HG03432 (cell line): ENCODE measurements around the gene XYLT2.
A peak's percentile ranks its signal among the peaks of the same experiment; 100 is the strongest.

Source experiments
- ATAC-seq: cut with Tn5 transposase; IDR thresholded peaks from one replicate; pipeline ENCODE4 v1.9.1; 2021; ENCODE audit warnings: mild to moderate bottlenecking, moderate library complexity; ENCODE audit not compliant: unreplicated experiment

XYLT2 gene

DNA sequence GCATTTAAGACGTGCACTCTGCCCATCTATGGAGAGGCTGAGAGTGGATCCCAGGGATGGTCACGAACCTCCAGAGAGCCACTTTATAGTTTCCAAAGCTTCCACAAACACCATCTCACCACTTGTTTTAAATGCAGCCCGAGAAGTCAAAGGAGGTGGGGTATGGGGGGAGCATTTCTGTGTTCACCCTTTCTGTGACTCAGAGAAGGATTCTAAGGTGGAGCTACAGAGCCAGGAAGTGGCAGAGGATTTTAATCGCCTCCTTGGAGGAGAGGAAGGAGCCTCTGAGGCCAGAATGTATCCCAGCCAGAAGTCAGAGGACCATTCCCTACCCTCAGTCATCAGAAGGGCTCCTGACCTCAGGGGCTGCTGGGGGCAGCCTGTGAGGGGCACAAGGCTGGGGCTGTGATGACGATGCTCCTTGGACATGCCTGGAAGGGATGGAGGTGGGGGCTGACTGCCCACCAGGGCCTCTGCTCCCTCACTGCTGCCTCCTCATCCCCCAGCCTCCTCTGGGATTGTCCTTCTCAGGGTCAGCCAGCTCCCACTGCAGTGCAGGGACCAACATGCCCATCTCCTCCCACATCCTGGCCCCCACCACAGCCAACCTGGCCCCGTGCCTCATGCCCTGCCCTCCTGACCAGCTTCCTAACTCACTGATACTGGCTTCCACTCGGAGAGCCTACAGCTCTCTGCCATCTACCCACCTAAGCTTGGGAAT is 2.8 kb downstream of the XYLT2 start:
- no peak for ATAC-seq

- ATAC-seq: no peak
Observed at GRCh38 chr17:50349243-50349600, 3.3 kb downstream of the XYLT2 start.

- ATAC-seq: no peak
Observed at GRCh38 chr17:50350733-50351132, 4.8 kb downstream of the XYLT2 start.

- ATAC-seq: no peak
Observed at GRCh38 chr17:50352072-50352692, 6.3 kb downstream of the XYLT2 start.

DNA sequence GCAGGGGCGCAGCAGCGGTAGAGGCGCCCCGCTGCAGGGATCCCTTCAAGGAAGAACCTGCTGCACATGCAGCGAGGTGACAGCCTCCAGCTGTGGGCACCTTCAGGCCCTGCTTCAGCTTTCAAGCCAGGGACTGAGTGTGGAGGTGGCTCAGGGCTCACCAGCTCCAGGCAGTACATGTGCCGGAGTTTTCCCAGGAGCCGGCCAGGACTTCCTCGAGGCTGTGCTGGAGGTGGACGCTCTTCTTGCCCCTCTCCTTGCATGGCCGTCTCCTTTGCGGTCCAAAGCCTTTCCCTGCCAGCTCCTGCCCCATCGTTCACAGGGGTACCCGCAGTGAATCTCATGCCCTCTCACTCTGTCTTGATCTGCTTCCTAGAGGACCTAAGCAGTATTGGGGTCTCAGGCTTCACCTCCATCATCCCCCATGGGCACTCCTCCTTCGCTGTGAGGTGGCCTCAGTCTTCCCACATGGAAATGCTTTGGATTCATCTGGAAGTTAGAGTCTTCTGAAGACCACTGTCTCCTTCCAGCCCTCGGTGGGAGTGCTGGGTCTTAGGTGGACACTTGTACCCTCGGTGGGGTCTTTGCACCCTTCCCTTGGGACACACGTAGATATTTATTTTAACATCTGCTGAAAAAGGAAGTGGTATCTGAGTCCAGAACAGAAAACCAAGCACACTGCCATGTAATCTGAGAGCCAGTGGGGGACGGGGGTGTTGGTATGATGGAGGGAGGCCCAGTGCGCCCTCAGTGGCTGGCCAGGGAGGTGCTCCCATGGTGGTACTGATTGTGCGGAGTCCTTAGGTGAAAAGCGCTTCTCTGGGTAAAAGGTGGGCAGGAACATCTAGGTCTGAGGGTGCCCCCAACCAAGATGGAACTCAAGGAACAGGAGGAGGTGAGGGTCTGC is 7.0 kb downstream of the XYLT2 start:
- ATAC-seq: no peak

- no peak for ATAC-seq
Observed at GRCh38 chr17:50353600-50354195, 7.8 kb downstream of the XYLT2 start.

GRCh38 chr17:50354198-50354597 is 8.3 kb downstream of the XYLT2 start:
- ATAC-seq: no peak

- no peak for ATAC-seq
Observed at GRCh38 chr17:50354776-50355175, 8.8 kb downstream of the XYLT2 start.

GRCh38 chr17:50355336-50355700 is 9.4 kb downstream of the XYLT2 start:
- ATAC-seq: no peak

- ATAC-seq: no peak
Observed at GRCh38 chr17:50355701-50356341, 9.9 kb downstream of the XYLT2 start.

- no peak for ATAC-seq
Observed at GRCh38 chr17:50356418-50356817, 10.5 kb downstream of the XYLT2 start.

- no peak for ATAC-seq
Observed at GRCh38 chr17:50356892-50357510, 11.1 kb downstream of the XYLT2 start.

DNA sequence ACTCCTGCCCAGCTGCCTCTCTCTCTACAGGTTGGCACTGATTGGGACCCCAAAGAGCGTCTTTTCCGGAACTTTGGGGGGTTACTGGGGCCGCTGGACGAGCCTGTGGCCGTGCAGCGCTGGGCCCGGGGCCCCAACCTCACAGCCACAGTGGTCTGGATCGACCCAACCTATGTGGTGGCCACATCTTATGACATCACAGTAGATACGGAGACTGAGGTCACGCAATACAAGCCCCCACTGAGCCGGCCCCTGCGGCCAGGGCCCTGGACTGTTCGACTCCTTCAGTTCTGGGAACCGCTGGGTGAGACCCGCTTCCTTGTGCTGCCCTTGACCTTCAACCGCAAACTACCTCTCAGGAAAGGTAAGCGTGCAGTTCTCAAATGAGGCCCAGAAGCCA is 12.3 kb downstream of the XYLT2 start:
- no peak for ATAC-seq

- ATAC-seq: no peak
Observed at GRCh38 chr17:50359005-50359699, 13.2 kb downstream of the XYLT2 start.

GRCh38 chr17:50359998-50360461 is 14.1 kb downstream of the XYLT2 start:
- ATAC-seq: no peak

GRCh38 chr17:50360486-50361115 is 14.7 kb downstream of the XYLT2 start:
- ATAC-seq: no peak

DNA sequence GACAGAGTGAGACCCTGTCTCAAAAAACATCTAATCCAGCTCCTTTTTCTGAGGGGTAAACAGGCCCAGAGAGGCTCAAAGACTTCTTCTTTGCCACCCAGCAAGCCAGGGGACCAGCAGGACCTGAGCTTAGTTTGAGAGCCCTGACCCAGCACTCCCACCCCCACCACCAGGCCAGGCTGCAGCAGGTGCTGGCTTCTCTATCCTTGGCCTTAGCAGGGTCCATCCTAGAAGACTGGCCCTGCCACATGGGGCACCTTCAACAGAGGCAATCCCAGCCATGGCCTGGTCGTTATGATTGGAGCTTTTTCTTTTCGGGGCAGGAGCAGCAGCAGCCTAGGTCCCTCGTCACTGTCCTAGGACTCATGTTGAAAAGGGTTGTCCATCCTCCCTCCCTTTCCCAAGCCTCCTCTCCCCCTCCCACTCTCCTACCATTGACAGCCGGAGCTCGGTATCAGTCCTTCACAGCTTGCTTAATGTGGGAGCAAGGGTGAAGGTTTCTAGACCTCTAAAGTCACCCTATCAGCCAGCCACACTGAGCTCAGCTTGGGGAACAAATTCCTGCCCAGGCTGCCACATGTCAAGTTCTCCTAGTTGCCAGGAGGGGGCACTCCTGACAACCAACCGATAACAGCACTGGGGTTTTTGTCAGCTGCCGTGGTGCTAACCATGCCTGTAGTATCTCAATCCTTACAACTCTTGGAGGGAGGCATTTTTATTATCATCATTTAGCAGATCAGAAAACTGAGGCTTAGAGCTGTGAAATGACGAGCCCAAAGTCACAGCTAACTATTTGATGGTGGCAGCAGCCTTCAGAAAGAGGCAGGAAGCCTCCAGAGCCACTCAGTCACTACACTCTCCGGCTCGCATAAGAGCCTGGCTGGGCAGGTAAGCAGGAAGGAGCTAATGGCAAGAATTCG is 15.9 kb downstream of the XYLT2 start:
- ATAC-seq: peak; percentile 66

DNA sequence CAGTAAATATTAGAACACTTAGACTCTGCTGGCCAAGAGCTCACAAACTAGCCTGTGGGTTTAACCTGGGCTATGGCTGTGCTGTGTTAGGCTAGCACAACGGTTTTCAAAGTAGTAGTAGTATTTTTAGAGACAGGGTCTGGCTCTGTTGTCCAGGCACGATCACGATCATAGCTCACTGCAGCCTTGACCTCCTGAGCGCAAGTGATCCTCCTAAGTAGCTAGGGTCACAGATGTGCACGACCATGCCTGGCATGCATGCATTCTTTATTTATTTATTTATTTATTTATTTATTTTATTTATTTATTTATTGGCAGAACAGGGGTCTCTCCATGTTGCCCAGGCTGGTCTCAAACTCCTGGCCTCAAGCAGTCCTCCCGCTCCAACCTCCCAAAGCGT is 16.7 kb downstream of the XYLT2 start:
- ATAC-seq: no peak
